SU-DHL-6 (cell line): ENCODE data around the gene ST6GALNAC3.

Source experiments
- H2AFZ ChIP-seq: fragments of 200-600 bp; sonication (generic); 2 replicates; pipeline ENCODE4 v1.6.1; 2014; ENCODE audit warnings: low read depth, mild to moderate bottlenecking, moderate library complexity, mixed read lengths, antibody characterized with exemption, low read length; ENCODE audit not compliant: severe bottlenecking
- H3F3A ChIP-seq: fragments of 200-600 bp; shearing (Covaris generic); 2 replicates; pipeline ENCODE4 v1.6.0; 2016; ENCODE audit warnings: antibody characterized with exemption, mild to moderate bottlenecking; ENCODE audit not compliant: insufficient read depth
- H3K27ac ChIP-seq: fragments of 200-600 bp; sonication (generic); 2 replicates; pipeline ENCODE4 v1.5.1; 2016; ENCODE audit warnings: low read depth, mild to moderate bottlenecking, low read length, moderate library complexity, mixed read lengths
- H3K27me3 ChIP-seq: fragments of 200-600 bp; sonication (generic), shearing (Covaris generic); 2 replicates; pipeline ENCODE4 v1.6.0; 2014; ENCODE audit warnings: mild to moderate bottlenecking, low read length
- H3K36me3 ChIP-seq: fragments of 200-600 bp; sonication (generic); 2 replicates; pipeline ENCODE4 v1.6.1; 2014; ENCODE audit warnings: mild to moderate bottlenecking, low read length, mixed read lengths
- H3K4me2 ChIP-seq: fragments of 300-600, 200-600 bp; shearing (Covaris generic), sonication (generic); 2 replicates; pipeline ENCODE4 v1.6.0; 2014; ENCODE audit warnings: low read length, low read depth, mild to moderate bottlenecking; ENCODE audit not compliant: poor library complexity, severe bottlenecking
- H3K4me3 ChIP-seq: fragments of 200-600 bp; sonication (generic); 2 replicates; pipeline ENCODE4 v1.5.1; 2014; ENCODE audit warnings: antibody characterized with exemption, low read length, mild to moderate bottlenecking, mixed read lengths; ENCODE audit not compliant: insufficient read depth, poor library complexity, severe bottlenecking
- H3K79me2 ChIP-seq: fragments of 200-600 bp; sonication (generic); 2 replicates; pipeline ENCODE4 v1.6.1; 2014; ENCODE audit warnings: mild to moderate bottlenecking, low read length, moderate library complexity; ENCODE audit not compliant: insufficient read depth
- H3K9ac ChIP-seq: fragments of 200-600 bp; sonication (generic); 2 replicates; pipeline ENCODE4 v1.7.0; 2014; ENCODE audit warnings: mild to moderate bottlenecking, low read length
- H3K9me2 ChIP-seq: fragments of 200-600 bp; sonication (generic); replicated peaks from 2 replicates; pipeline ENCODE4 v1.6.1; 2014; ENCODE audit warnings: low read length; ENCODE audit not compliant: insufficient read depth
- H3K9me3 ChIP-seq: fragments of 200-600 bp; sonication (generic); 2 replicates; pipeline ENCODE4 v1.6.1; 2014; ENCODE audit warnings: low read length, mixed read lengths; ENCODE audit not compliant: insufficient read depth
- H4K20me1 ChIP-seq: fragments of 200-600 bp; sonication (generic); 2 replicates; pipeline ENCODE4 v1.6.1; 2014; ENCODE audit warnings: low read depth, mild to moderate bottlenecking, antibody characterized with exemption, low read length, moderate library complexity, mixed read lengths
- CTCF ChIP-seq: fragments of 200-600 bp; sonication (generic); IDR thresholded peaks from one replicate; pipeline ENCODE4 v1.5.1; 2017; ENCODE audit warnings: antibody characterized with exemption, mild to moderate bottlenecking, low read length, moderate library complexity; ENCODE audit not compliant: insufficient read depth, poor library complexity, severe bottlenecking
- EZH2phosphoT487 ChIP-seq: fragments of 200-600 bp; sonication (generic), shearing (Covaris generic); conservative IDR thresholded peaks from 2 replicates; pipeline ENCODE4 v1.6.1; 2018; ENCODE audit warnings: mild to moderate bottlenecking, antibody characterized with exemption, low read length, moderate library complexity, mixed read lengths

ST6GALNAC3 gene

GRCh38 chr1:76070538-76070937 lies 4.0 kb upstream of the ST6GALNAC3 start:
- Histone ChIP-seq H3K36me3 (no peaks in the 10 kb centered on the region), H3K4me3 (no peak overlapping the region), H3K9ac (no peak overlapping the region), H3K79me2 (no peaks in the 10 kb centered on the region), H2AFZ (no peak overlapping the region), H4K20me1 (no peaks in the 10 kb centered on the region), H3K27me3 (no peaks in the 10 kb centered on the region; the same call in 1 of the 2 replicates), H3F3A (no peaks in the 10 kb centered on the region), H3K9me2 (no peaks in the 10 kb centered on the region), H3K9me3 (no peaks in the 10 kb centered on the region), H3K4me2 (no peak overlapping the region), H3K27ac (no peak overlapping the region)
- TF ChIP-seq CTCF (no peak), EZH2phosphoT487 (no peak)

GRCh38 chr1:76073481-76073880 lies 1.1 kb upstream of the ST6GALNAC3 start:
- H4K20me1 ChIP-seq: no peaks in the 10 kb centered on the region
- H3K9me2 ChIP-seq: no peaks in the 10 kb centered on the region
- TF ChIP-seq EZH2phosphoT487 (no peak), CTCF (no peak)
- no peaks in the 10 kb centered on the region for H3K36me3 ChIP-seq
- no peak overlapping the region for H2AFZ ChIP-seq
- H3K4me3 ChIP-seq: no peak overlapping the region
- no peaks in the 10 kb centered on the region for H3K79me2 ChIP-seq
- no peaks in the 10 kb centered on the region for H3K27me3 ChIP-seq
- no peak overlapping the region for H3K27ac ChIP-seq
- no peak overlapping the region for H3K9ac ChIP-seq
- no peaks in the 10 kb centered on the region for H3K9me3 ChIP-seq
- no peaks in the 10 kb centered on the region for H3F3A ChIP-seq
- no peak overlapping the region for H3K4me2 ChIP-seq

- no peaks in the 10 kb centered on the region for H3K36me3 ChIP-seq
- H2AFZ ChIP-seq: no peak overlapping the region
- no peaks in the 10 kb centered on the region for H3K9me2 ChIP-seq
- H3K4me2 ChIP-seq: no peak overlapping the region
- no peak overlapping the region for H3K9ac ChIP-seq
- no peaks in the 10 kb centered on the region for H4K20me1 ChIP-seq
- TF ChIP-seq EZH2phosphoT487: no peak
- TF ChIP-seq CTCF: no peak
- no peaks in the 10 kb centered on the region for H3K27me3 ChIP-seq
- H3K9me3 ChIP-seq: no peaks in the 10 kb centered on the region
- no peaks in the 10 kb centered on the region for H3F3A ChIP-seq
- no peak overlapping the region for H3K4me3 ChIP-seq
- H3K27ac ChIP-seq: no peak overlapping the region
- no peaks in the 10 kb centered on the region for H3K79me2 ChIP-seq
Observed at GRCh38 chr1:76075188-76075489, 593 bp downstream of the ST6GALNAC3 start.

- Histone ChIP-seq H3K36me3 (no peaks in the 10 kb centered on the region), H3K4me2 (no peak overlapping the region), H4K20me1 (no peaks in the 10 kb centered on the region), H3K27ac (no peak overlapping the region), H3K79me2 (no peaks in the 10 kb centered on the region), H3K9me2 (no peaks in the 10 kb centered on the region), H3K27me3 (no peaks in the 10 kb centered on the region), H3K9ac (no peak overlapping the region), H2AFZ (no peak overlapping the region), H3F3A (no peaks in the 10 kb centered on the region), H3K4me3 (no peak overlapping the region), H3K9me3 (no peaks in the 10 kb centered on the region)
- TF ChIP-seq CTCF (no peak), EZH2phosphoT487 (no peak)
Observed at GRCh38 chr1:76075877-76076276, 1.3 kb downstream of the ST6GALNAC3 start.
